Caco-2 (cell line): ENCODE data around the gene LRP1B. TPM values are rescaled to one million over a fixed set of nuclear protein-coding genes. Genes with fewer than 3 reads are reported as not detected.
"Not testable (repeated sequence)": the region's sequence is repeated elsewhere in the genome, so short reads cannot be mapped to it uniquely, and the experiment has no call there.

Source experiments
- BruUV-seq: library from RNA; stranded (reverse); fragments of 400-500 nt; replicated peaks from 2 replicates; lab custom pipeline; 2021; lab: Mats Ljungman, UMichigan
- CTCF ChIA-PET: fragments of 300-600 bp; sonication (Branson Sonifier 250); formaldehyde crosslinking; loops from one replicate; lab custom pipeline; 2022; ENCODE audit warnings: antibody characterized with exemption; lab: Charles Lee
- POLR2A ChIA-PET: fragments of 300-600 bp; sonication (Branson Sonifier 250); formaldehyde crosslinking; loops from one replicate; lab custom pipeline; 2022; ENCODE audit warnings: antibody characterized with exemption; lab: Charles Lee
- DNase-seq, 2 experiments: peaks; one replicate each; pipeline versions ENCODE4 v3.0.0 to v3.0.0-alpha.2; 2020 to 2022
- H3K27me3 ChIP-seq: replicated peaks from 2 replicates; pipeline ENCODE4 v1.6.0; 2011; ENCODE audit warnings: low read length; ENCODE audit not compliant: control insufficient read depth, insufficient read depth
- H3K36me3 ChIP-seq: 2 replicates; pipeline ENCODE4 v1.5.1; 2011; ENCODE audit warnings: low read length; ENCODE audit not compliant: control insufficient read depth, insufficient read depth
- H3K4me1 ChIP-seq: fragments of 250-450 bp; sonication (Bioruptor Pico); 2 replicates; pipeline ENCODE4 v1.5.1; 2020; ENCODE audit warnings: mild to moderate bottlenecking
- H3K4me3 ChIP-seq: 2 replicates; pipeline ENCODE4 v1.5.1; 2011; ENCODE audit warnings: low read depth, mild to moderate bottlenecking, control low read depth, low read length
- H3K9me3 ChIP-seq: fragments of 250-450 bp; sonication (Bioruptor Pico); 2 replicates; pipeline ENCODE4 v1.5.1; 2020; ENCODE audit warnings: mild to moderate bottlenecking, moderate library complexity
- H3K27ac Mint-ChIP-seq: one replicate; pipeline ENCODE4 v1.8.0; 2022; ENCODE audit warnings: mixed read lengths; ENCODE audit not compliant: unreplicated experiment
- H3K27me3 Mint-ChIP-seq: one replicate; pipeline ENCODE4 v1.8.0; 2022; ENCODE audit warnings: mixed read lengths; ENCODE audit not compliant: insufficient read depth, unreplicated experiment
- H3K36me3 Mint-ChIP-seq: one replicate; pipeline ENCODE4 v1.8.0; 2022; ENCODE audit warnings: mild to moderate bottlenecking, mixed read lengths; ENCODE audit not compliant: insufficient read depth, unreplicated experiment
- H3K4me1 Mint-ChIP-seq: one replicate; pipeline ENCODE4 v1.8.0; 2022; ENCODE audit warnings: low read depth, mixed read lengths; ENCODE audit not compliant: unreplicated experiment
- H3K4me3 Mint-ChIP-seq: one replicate; pipeline ENCODE4 v1.8.0; 2022; ENCODE audit warnings: mild to moderate bottlenecking, moderate library complexity, mixed read lengths; ENCODE audit not compliant: unreplicated experiment
- H3K9me3 Mint-ChIP-seq: one replicate; pipeline ENCODE4 v1.8.0; 2022; ENCODE audit warnings: mixed read lengths; ENCODE audit not compliant: unreplicated experiment
- intact Hi-C: fragments of 100-400 bp; cut with micrococcal nuclease; formaldehyde crosslinking; loops from one replicate; pipeline ENCODE4 v1.10.0; 2022; ENCODE audit not compliant: unreplicated experiment
- total RNA-seq: library from RNA; stranded (reverse); gene quantifications from 2 replicates; pipeline ENCODE4 v1.2.3, GENCODE V29; 2022
- TF ChIP-seq, protein P1 (sequence below), 2 experiments: fragments of 200-600 bp in 1 of 2; IDR thresholded peaks; 1 replicate in 1 of 2; 2 replicates in 1 of 2; pipeline versions ENCODE4 v1.5.1 to v1.8.0; 2011 to 2022; ENCODE audit warnings: antibody characterized with exemption in 1 of 2, control low read depth in 1 of 2, inconsistent platforms in 1 of 2, low read depth in 1 of 2, low read length in 1 of 2, mild to moderate bottlenecking in 1 of 2, moderate library complexity in 1 of 2; ENCODE audit not compliant: insufficient read depth in 1 of 2, severe bottlenecking in 1 of 2, unreplicated experiment in 1 of 2

LRP1B gene
- total RNA-seq, 1 experiment from 2014 or later, result not detected

DNA sequence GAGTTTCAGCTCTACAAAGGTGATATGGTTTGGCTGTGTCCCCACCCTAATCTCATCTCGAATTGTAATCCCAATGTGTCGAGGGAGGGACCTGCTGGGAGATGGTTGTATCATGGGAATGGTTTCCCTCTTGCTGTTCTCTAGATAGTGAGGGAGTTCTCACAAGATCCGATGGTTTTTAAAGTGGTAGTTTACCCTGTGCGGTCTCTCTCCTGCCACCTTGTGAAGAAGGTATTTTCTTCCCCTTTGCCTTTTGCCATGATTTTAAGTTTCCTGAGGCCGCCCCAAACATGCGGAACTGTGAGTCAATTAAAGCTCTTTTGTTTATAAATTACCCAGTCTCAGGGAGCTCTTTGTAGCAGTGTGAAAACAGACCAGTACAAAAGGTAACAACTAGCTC lies 306.0 kb downstream of the LRP1B start:
- no peak for DNase-seq
- Mint-ChIP-seq H3K9me3 (no peaks in the 10 kb centered on the region), H3K27ac (no peak overlapping the region), H3K4me3 (no peak overlapping the region), H3K4me1 (no peaks in the 10 kb centered on the region), H3K36me3 (no peaks in the 10 kb centered on the region), H3K27me3 (no peaks in the 10 kb centered on the region)
- Histone ChIP-seq H3K4me3 (no peak overlapping the region), H3K9me3 (no peaks in the 10 kb centered on the region), H3K27me3 (no peaks in the 10 kb centered on the region), H3K36me3 (no peaks in the 10 kb centered on the region), H3K4me1 (no peaks in the 10 kb centered on the region)
- ChIA-PET POLR2A (no interaction called here), CTCF (no interaction called here)
- no TSS peak for BruUV-seq
- intact Hi-C loops, result no loop called here
- TF ChIP-seq, protein P1, sequence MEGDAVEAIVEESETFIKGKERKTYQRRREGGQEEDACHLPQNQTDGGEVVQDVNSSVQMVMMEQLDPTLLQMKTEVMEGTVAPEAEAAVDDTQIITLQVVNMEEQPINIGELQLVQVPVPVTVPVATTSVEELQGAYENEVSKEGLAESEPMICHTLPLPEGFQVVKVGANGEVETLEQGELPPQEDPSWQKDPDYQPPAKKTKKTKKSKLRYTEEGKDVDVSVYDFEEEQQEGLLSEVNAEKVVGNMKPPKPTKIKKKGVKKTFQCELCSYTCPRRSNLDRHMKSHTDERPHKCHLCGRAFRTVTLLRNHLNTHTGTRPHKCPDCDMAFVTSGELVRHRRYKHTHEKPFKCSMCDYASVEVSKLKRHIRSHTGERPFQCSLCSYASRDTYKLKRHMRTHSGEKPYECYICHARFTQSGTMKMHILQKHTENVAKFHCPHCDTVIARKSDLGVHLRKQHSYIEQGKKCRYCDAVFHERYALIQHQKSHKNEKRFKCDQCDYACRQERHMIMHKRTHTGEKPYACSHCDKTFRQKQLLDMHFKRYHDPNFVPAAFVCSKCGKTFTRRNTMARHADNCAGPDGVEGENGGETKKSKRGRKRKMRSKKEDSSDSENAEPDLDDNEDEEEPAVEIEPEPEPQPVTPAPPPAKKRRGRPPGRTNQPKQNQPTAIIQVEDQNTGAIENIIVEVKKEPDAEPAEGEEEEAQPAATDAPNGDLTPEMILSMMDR (IDR thresholded peaks at IDR 0.05; ENCODE audit: insufficient read depth in 1 of 2, low read depth in 1 of 2, low read length in 1 of 2, severe bottlenecking in 1 of 2, unreplicated experiment in 1 of 2), result no peak

DNA sequence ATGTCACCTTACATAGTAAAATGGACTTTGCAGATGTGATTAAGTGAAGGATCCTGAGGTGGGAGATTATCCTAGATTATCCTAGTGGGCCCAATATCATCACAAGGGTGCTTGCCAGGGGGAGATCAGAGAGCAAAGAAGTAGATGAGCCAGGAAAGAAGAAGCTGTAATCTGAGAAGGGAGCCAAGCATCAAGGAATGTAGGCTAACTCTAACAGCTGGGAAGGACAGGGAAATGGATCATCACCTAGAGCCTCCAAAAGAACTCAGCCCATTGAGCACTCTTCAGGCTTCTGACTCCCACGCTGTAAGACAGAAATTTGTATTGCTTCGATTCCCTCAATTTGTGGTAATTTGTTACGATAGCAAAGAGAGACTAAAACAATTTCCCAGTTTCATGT lies 309.9 kb downstream of the LRP1B start:
- ChIA-PET CTCF (no interaction called here), POLR2A (no interaction called here)
- no peaks in the 10 kb centered on the region for H3K27me3 Mint-ChIP-seq
- no peak overlapping the region for H3K4me3 ChIP-seq
- H3K9me3 ChIP-seq, result no peaks in the 10 kb centered on the region
- no peaks in the 10 kb centered on the region for H3K36me3 Mint-ChIP-seq
- H3K4me3 Mint-ChIP-seq, result no peak overlapping the region
- no peaks in the 10 kb centered on the region for H3K9me3 Mint-ChIP-seq
- no peaks in the 10 kb centered on the region for H3K36me3 ChIP-seq
- no peak overlapping the region for H3K27ac Mint-ChIP-seq
- no peaks in the 10 kb centered on the region for H3K27me3 ChIP-seq
- intact Hi-C loops, result no loop called here
- TF ChIP-seq, protein P1 (IDR thresholded peaks at IDR 0.05; ENCODE audit: insufficient read depth in 1 of 2, low read depth in 1 of 2, low read length in 1 of 2, severe bottlenecking in 1 of 2, unreplicated experiment in 1 of 2), result no peak
- BruUV-seq, result no TSS peak
- no peak for DNase-seq
- no peaks in the 10 kb centered on the region for H3K4me1 Mint-ChIP-seq
- H3K4me1 ChIP-seq, result no peaks in the 10 kb centered on the region

DNA sequence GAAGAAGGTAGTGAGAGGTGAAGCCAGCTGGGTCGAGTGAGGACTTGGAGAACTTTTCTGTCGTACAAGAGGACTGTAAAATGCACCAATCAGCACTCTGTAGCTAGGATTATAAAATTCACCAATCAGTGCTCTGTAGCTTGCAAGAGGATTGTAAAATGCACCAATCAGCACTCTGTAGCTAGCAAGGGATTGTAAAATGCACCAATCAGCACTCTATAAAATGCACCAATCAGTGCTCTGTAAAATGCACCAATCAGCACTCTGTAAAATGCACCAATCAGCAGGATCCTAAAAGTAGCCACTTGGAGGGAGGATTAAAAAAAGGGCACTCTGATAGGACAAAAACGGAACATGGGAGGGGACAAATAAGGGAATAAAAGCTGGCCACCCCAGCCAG lies 315.5 kb downstream of the LRP1B start:
- H3K4me1 Mint-ChIP-seq, H3K9me3 ChIP-seq, CTCF ChIA-PET, H3K4me3 Mint-ChIP-seq, POLR2A ChIA-PET, H3K4me1 ChIP-seq, H3K36me3 ChIP-seq, H3K27me3 ChIP-seq, H3K27ac Mint-ChIP-seq, intact Hi-C loops, BruUV-seq, H3K36me3 Mint-ChIP-seq, H3K27me3 Mint-ChIP-seq, H3K4me3 ChIP-seq, DNase-seq: not testable (repeated sequence)
- peaks cover 30% of the 10 kb centered on the region for H3K9me3 Mint-ChIP-seq

DNA sequence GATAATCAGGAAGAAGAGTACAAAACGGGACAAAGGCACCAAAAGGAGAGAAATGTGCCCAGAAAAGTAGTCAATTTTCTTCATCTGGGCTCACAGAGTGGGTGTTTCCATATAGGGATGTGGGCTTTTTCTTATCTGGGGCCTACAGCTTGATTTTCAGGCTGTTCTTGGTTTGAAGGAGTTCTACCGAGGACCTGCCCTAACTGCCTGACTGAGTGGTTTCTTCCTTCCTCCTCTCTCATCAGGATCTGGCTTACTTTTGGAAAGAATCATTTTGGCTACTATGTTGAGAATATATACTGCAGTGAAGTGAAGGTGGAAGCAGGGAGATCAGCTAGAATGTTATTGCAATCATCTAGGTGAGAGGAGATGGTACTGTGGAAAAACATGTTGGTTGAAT lies 316.7 kb downstream of the LRP1B start:
- peaks cover 30% of the 10 kb centered on the region for H3K9me3 Mint-ChIP-seq
- Histone ChIP-seq H3K4me3 (no peak overlapping the region), H3K4me1 (no peaks in the 10 kb centered on the region), H3K27me3 (no peaks in the 10 kb centered on the region), H3K36me3 (no peaks in the 10 kb centered on the region), H3K9me3 (peaks cover 8% of the 10 kb centered on the region; the same call in 1 of the 2 replicates)
- no peaks in the 10 kb centered on the region for H3K4me1 Mint-ChIP-seq
- intact Hi-C loops, result no loop called here
- DNase-seq, result no peak
- no peaks in the 10 kb centered on the region for H3K36me3 Mint-ChIP-seq
- H3K27me3 Mint-ChIP-seq, result no peaks in the 10 kb centered on the region
- BruUV-seq, result no TSS peak
- CTCF ChIA-PET, result no interaction called here
- no peak overlapping the region for H3K4me3 Mint-ChIP-seq
- H3K27ac Mint-ChIP-seq, result no peak overlapping the region
- POLR2A ChIA-PET, result no interaction called here
- TF ChIP-seq, protein P1 (IDR thresholded peaks at IDR 0.05; ENCODE audit: insufficient read depth in 1 of 2, low read depth in 1 of 2, low read length in 1 of 2, severe bottlenecking in 1 of 2, unreplicated experiment in 1 of 2), result no peak
